Breast epithelium (tissue), 3 donors: ENCODE data around the gene ATXN10.

ENCODE experiments used
- POLR2A ChIP-seq: fragments of 450-650 bp; IDR thresholded peaks from one replicate; pipeline ENCODE4 v1.6.1; 2016; ENCODE audit warnings: antibody characterized with exemption, mild to moderate bottlenecking, moderate library complexity
- POLR2AphosphoS5 ChIP-seq, 3 donors: sonication (generic); formaldehyde crosslinking; IDR thresholded peaks; one replicate each; pipeline ENCODE4 v1.6.1; 2017; ENCODE audit warnings: antibody characterized with exemption in 3 of 3
- TF ChIP-seq, protein P1 (sequence below), 3 donors: fragments of 450-650 bp; IDR thresholded peaks; one replicate each; pipeline ENCODE4 v1.5.1; 2016 to 2017; ENCODE audit warnings: antibody characterized with exemption in 3 of 3, mild to moderate bottlenecking in 3 of 3, moderate library complexity in 3 of 3

DNA sequence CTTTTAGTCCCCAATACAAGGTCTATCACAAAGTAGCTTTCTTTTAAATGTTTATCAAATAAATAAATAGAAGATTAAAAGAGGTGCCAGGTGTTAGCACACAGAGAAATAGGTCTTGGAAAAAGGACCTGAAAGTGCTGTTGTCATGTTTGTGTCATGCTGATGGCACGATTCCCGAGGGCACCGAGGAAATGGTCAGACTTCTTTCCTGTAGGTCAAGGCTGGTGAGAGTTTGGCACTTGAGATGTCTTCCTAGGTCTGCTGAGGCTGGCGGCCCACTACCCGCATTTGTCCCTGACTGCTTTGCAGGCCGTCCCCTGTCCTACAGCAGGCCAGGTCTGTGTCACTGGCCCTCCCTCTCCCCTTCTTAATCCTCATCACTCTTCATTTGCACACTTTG, 112.1 kb downstream of the ATXN10 start:
- TF ChIP-seq, protein P1, sequence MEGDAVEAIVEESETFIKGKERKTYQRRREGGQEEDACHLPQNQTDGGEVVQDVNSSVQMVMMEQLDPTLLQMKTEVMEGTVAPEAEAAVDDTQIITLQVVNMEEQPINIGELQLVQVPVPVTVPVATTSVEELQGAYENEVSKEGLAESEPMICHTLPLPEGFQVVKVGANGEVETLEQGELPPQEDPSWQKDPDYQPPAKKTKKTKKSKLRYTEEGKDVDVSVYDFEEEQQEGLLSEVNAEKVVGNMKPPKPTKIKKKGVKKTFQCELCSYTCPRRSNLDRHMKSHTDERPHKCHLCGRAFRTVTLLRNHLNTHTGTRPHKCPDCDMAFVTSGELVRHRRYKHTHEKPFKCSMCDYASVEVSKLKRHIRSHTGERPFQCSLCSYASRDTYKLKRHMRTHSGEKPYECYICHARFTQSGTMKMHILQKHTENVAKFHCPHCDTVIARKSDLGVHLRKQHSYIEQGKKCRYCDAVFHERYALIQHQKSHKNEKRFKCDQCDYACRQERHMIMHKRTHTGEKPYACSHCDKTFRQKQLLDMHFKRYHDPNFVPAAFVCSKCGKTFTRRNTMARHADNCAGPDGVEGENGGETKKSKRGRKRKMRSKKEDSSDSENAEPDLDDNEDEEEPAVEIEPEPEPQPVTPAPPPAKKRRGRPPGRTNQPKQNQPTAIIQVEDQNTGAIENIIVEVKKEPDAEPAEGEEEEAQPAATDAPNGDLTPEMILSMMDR (IDR thresholded peaks at IDR 0.05) = no peak
- TF ChIP-seq POLR2A (no peak), POLR2AphosphoS5 (IDR thresholded peaks at IDR 0.05) (no peak)
